Thoracic aorta (tissue), 2 donors: ENCODE data around the gene MPHOSPH8. TPM values are rescaled to one million over a fixed set of nuclear protein-coding genes. Genes with fewer than 3 reads are reported as not detected.
"Not testable (repeated sequence)": the region's sequence is repeated elsewhere in the genome, so short reads cannot be mapped to it uniquely, and the experiment has no call there.

Source experiments
- ATAC-seq: fragments of 150-250 bp; one replicate; pipeline ENCODE4 v1.8.0; 2017; ENCODE audit warnings: low read depth; ENCODE audit not compliant: insufficient number of reproducible peaks, low FRiP score
- DNase-seq: peaks from one replicate; pipeline ENCODE4 v3.0.0-alpha.2; 2020; ENCODE audit warnings: low spot score
- H3K27ac ChIP-seq, 2 donors: fragments of 200-600 bp; sonication (generic); 1 replicate in 1 of 2; 2 replicates in 1 of 2; pipeline ENCODE4 v1.5.1; 2016; ENCODE audit warnings: mild to moderate bottlenecking in 2 of 2, moderate library complexity in 2 of 2
- H3K27me3 ChIP-seq: fragments of 200-600 bp; sonication (generic); replicated peaks from 2 replicates; pipeline ENCODE4 v1.6.0; 2016; ENCODE audit warnings: mild to moderate bottlenecking; ENCODE audit not compliant: insufficient read depth
- H3K36me3 ChIP-seq: fragments of 200-600 bp; sonication (generic); one replicate; pipeline ENCODE4 v1.5.1; 2016
- H3K4me1 ChIP-seq, 2 donors: fragments of 200-600 bp; sonication (generic); 1 replicate in 1 of 2; 2 replicates in 1 of 2; pipeline versions ENCODE4 v1.5.1 to v1.6.0; 2016; ENCODE audit warnings: low read depth in 2 of 2, mild to moderate bottlenecking in 1 of 2; ENCODE audit not compliant: control insufficient read depth in 1 of 2
- H3K4me3 ChIP-seq: fragments of 200-600 bp; sonication (generic); 2 replicates; pipeline ENCODE4 v1.5.1; 2016; ENCODE audit warnings: mild to moderate bottlenecking
- H3K9me3 ChIP-seq: fragments of 200-600 bp; sonication (generic); 2 replicates; pipeline ENCODE4 v1.5.1; 2016
- CTCF ChIP-seq: fragments of 200-600 bp; sonication (generic); IDR thresholded peaks from one replicate; pipeline ENCODE4 v1.5.1; 2019; ENCODE audit warnings: antibody characterized with exemption
- total RNA-seq, 2 donors: library from RNA; depleted of rRNA; stranded (reverse); fragments of >200 nt; gene quantifications; one replicate each; pipeline versions ENCODE4 v1.1.0 to v1.2.3, GENCODE V29; 2016

MPHOSPH8 gene
- total RNA-seq, 2 donors from 2014 or later: 24.8 to 56.3 TPM

GRCh38 chr13:19685034-19685433 lies 51.6 kb downstream of the MPHOSPH8 start:
- H3K4me3 ChIP-seq: no peak overlapping the region
- no peak for TF ChIP-seq CTCF
- H3K36me3 ChIP-seq: peaks cover 5% of the 10 kb centered on the region
- H3K9me3 ChIP-seq: no peaks in the 10 kb centered on the region
- peaks cover 0 to 3% of the 10 kb centered on the region in 2 donors for H3K4me1 ChIP-seq
- ATAC-seq (no peak), DNase-seq (no peak)
- no peaks in the 10 kb centered on the region for H3K27me3 ChIP-seq
- no peak overlapping the region for H3K27ac ChIP-seq

DNA sequence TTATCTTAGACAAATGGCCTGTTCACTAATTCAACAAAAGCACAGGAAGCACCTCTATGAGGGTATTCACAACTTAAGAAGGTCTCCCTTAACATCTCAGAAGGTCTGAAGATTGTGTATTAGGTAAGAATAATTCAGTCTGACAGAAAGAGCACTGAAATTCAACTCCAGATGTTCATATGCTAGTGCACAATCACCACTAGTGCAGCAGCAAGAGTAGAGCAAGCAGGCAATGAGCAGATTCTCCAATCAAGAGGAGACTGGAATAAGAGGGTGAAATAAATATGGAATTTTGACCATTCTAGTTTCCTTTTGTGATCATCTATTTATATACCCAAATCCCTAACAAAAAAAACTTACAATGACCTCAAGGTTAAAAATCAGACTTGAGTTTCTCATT lies 52.0 kb downstream of the MPHOSPH8 start:
- ATAC-seq: no peak
- H3K36me3 ChIP-seq: peaks cover 5% of the 10 kb centered on the region

GRCh38 chr13:19691447-19691846 lies 58.0 kb downstream of the MPHOSPH8 start:
- H3K36me3 ChIP-seq, H3K9me3 ChIP-seq, H3K4me1 ChIP-seq, H3K27ac ChIP-seq, DNase-seq, H3K27me3 ChIP-seq, ATAC-seq, H3K4me3 ChIP-seq: not testable (repeated sequence)

More for the DNA sequence above, 52.0 kb downstream of the MPHOSPH8 start:
- Histone ChIP-seq H3K4me1 (peaks cover 0 to 3% of the 10 kb centered on the region in 2 donors), H3K4me3 (no peak overlapping the region), H3K9me3 (no peaks in the 10 kb centered on the region), H3K27me3 (no peaks in the 10 kb centered on the region), H3K27ac (no peak overlapping the region)
- DNase-seq: no peak
- no peak for TF ChIP-seq CTCF

GRCh38 chr13:19695428-19695827 lies 62.0 kb downstream of the MPHOSPH8 start:
- Histone ChIP-seq H3K27me3 (no peaks in the 10 kb centered on the region), H3K27ac (no peak overlapping the region), H3K4me3 (no peak overlapping the region), H3K9me3 (no peaks in the 10 kb centered on the region), H3K36me3 (no peaks in the 10 kb centered on the region), H3K4me1 (no peaks in the 10 kb centered on the region)
- TF ChIP-seq CTCF: no peak
- ATAC-seq: no peak
- DNase-seq: no peak

- no peak overlapping the region for H3K27ac ChIP-seq
- DNase-seq (no peak), ATAC-seq (no peak)
- TF ChIP-seq CTCF: no peak
- no peaks in the 10 kb centered on the region for H3K36me3 ChIP-seq
- H3K4me3 ChIP-seq: no peak overlapping the region
- H3K27me3 ChIP-seq: no peaks in the 10 kb centered on the region
- no peaks in the 10 kb centered on the region for H3K9me3 ChIP-seq
- H3K4me1 ChIP-seq: no peaks in the 10 kb centered on the region
Measured at GRCh38 chr13:19695829-19696228, 62.4 kb downstream of the MPHOSPH8 start.

DNA sequence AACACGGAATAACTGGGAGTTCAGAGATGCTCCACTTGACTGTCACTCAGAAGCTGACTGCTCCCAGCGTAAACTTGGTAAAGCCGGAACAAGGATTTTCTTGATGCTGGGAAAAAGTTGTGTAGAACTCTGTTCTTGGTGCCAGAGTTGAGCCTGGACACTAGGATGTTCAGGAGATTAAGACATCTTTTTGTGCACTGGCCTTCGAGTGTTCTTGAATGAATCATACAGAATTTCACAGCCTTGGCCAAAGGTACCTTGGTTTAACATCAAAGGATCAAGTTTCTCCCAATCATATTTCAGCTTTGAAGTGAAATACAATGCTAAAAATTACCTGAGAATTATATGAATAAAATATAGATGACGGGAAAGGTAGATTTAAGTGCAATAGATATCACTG lies 67.5 kb downstream of the MPHOSPH8 start:
- not testable (repeated sequence) for H3K9me3 ChIP-seq, ATAC-seq, H3K4me1 ChIP-seq, H3K4me3 ChIP-seq, DNase-seq, H3K36me3 ChIP-seq, H3K27ac ChIP-seq, H3K27me3 ChIP-seq

- not testable (repeated sequence) for H3K36me3 ChIP-seq, H3K4me3 ChIP-seq, H3K27ac ChIP-seq, ATAC-seq, H3K9me3 ChIP-seq, H3K27me3 ChIP-seq, DNase-seq, H3K4me1 ChIP-seq
Measured at GRCh38 chr13:19701619-19702018, 68.2 kb downstream of the MPHOSPH8 start.

DNA sequence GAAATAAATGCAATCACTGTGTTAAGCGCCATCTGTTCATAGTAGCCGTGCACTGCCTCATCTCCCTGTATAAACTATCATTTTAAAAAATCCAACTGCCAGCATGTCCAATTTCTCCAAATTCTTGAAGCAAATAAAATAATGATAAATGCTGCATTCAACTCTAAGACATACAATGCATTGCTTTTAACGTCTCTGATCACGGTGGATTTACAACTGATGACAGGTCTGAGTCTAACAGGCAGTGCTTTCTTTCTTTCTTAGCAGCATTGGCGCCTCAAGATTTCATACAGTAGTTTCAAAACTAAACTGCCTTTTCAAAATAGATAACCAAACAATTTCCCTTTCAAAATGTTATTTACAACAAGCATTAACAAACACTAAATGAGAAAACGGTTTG lies 70.8 kb downstream of the MPHOSPH8 start:
- H3K27ac ChIP-seq, DNase-seq, H3K27me3 ChIP-seq, H3K9me3 ChIP-seq, H3K36me3 ChIP-seq, ATAC-seq, H3K4me1 ChIP-seq, H3K4me3 ChIP-seq: not testable (repeated sequence)

DNA sequence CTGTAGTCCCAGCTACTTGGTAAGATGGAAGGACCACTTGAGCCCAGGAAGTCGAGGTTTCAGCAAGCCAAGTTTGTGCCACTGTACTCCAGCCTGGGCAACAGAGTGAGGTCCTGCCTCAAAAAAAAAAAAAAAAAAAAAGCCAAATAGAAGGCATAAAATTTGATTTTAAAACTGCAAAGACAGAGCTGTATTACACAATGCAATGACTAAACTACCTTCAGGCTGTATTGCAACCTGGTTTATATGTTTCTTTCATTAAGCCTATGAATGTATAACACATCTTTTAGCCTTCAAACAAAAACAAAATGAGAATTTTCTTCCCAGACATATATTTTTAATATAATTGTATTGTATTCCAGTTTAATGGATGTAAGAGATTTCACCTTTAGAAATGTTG lies 75.6 kb downstream of the MPHOSPH8 start:
- not testable (repeated sequence) for ATAC-seq, H3K36me3 ChIP-seq, H3K4me3 ChIP-seq, H3K4me1 ChIP-seq, H3K9me3 ChIP-seq, H3K27ac ChIP-seq, H3K27me3 ChIP-seq, DNase-seq
